Large intestine (tissue), 3 donors: ENCODE results near the gene RFTN1. TPM values are rescaled to one million over a fixed set of nuclear protein-coding genes. Genes with fewer than 3 reads are reported as not detected.
"Not testable (repeated sequence)": the region's sequence is repeated elsewhere in the genome, so short reads cannot be mapped to it uniquely, and the experiment has no call there.

Source experiments
- DNase-seq, 2 donors: peaks; one replicate each; pipeline versions ENCODE4 v3.0.0 to v3.0.0-alpha.2; 2013
- H3K27ac ChIP-seq: one replicate; pipeline ENCODE4 v1.5.1; 2013; ENCODE audit warnings: low read length
- H3K27me3 ChIP-seq: 2 replicates; pipeline ENCODE4 v1.6.1; 2013; ENCODE audit warnings: low read length; ENCODE audit not compliant: control insufficient read depth, insufficient read depth
- H3K36me3 ChIP-seq: 2 replicates; pipeline ENCODE4 v1.6.1; 2013; ENCODE audit warnings: low read length; ENCODE audit not compliant: control insufficient read depth, insufficient read depth
- H3K4me1 ChIP-seq: one replicate; pipeline ENCODE4 v1.6.1; 2013; ENCODE audit warnings: low read length; ENCODE audit not compliant: control insufficient read depth, insufficient read depth
- H3K4me3 ChIP-seq: one replicate; pipeline ENCODE4 v1.5.1; 2013; ENCODE audit warnings: low read length
- H3K9me3 ChIP-seq: one replicate; pipeline ENCODE4 v1.6.1; 2013; ENCODE audit warnings: mild to moderate bottlenecking, low read depth, low read length, moderate library complexity; ENCODE audit not compliant: control insufficient read depth
- WGBS: methylation state at CpG from one replicate; pipeline ENCODE4 v1.1.5; 2013; ENCODE audit warnings: low lambda C conversion rate; ENCODE audit not compliant: insufficient coverage; 5-methylcytosine and 5-hydroxymethylcytosine counted together
- polyA plus RNA-seq: library from polyadenylated mRNA; unstranded; fragments of 120-200 nt; gene quantifications from one replicate; pipeline ENCODE4 v1.2.1, GENCODE V29; 2013

RFTN1 gene
- polyA plus RNA-seq, 1 donor = 15.0 TPM

DNA sequence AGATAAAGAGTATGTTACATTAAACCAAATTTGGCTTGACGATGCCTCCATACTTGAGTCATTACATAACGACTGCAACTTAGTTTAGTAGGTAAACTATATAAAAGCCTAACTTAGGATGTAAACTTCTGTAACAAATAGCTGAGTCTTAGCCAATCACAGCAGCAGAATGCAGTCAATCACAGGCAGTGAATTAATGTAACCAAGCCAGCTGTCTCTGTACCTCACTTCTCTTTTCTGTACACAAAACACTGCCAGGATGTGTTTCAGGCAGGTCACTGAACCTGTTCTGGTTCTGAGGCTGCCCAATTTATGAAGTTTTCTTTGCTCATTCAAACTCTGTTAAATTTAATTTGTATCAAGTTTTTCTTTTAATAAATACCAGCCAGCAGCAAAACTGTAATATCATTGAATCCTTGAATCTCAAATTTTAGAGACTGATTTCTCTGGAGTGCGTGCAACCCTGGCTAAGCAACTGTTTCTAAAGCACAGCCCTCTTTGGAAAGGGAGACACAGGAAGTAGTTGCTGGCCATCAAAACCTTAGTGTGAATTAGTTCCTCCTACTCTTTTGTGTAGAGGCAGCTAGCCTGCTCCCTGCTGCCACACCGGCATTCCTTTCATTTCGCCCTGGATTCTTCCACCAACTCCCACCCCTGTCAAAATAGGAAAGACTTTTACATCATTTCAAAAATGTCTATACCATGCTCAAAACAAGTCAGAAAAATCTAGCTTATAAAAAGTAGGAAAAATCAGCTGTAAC, 15.2 kb downstream of the RFTN1 start:
- Histone ChIP-seq H3K4me1 (no peaks in the 10 kb centered on the region), H3K36me3 (no peaks in the 10 kb centered on the region), H3K9me3 (no peaks in the 10 kb centered on the region), H3K27me3 (peaks cover 2% of the 10 kb centered on the region), H3K4me3 (no peak overlapping the region), H3K27ac (no peak overlapping the region)
- 79% methylated on average over 2 of the region's 5 CpGs for WGBS
- no peak for DNase-seq

DNA sequence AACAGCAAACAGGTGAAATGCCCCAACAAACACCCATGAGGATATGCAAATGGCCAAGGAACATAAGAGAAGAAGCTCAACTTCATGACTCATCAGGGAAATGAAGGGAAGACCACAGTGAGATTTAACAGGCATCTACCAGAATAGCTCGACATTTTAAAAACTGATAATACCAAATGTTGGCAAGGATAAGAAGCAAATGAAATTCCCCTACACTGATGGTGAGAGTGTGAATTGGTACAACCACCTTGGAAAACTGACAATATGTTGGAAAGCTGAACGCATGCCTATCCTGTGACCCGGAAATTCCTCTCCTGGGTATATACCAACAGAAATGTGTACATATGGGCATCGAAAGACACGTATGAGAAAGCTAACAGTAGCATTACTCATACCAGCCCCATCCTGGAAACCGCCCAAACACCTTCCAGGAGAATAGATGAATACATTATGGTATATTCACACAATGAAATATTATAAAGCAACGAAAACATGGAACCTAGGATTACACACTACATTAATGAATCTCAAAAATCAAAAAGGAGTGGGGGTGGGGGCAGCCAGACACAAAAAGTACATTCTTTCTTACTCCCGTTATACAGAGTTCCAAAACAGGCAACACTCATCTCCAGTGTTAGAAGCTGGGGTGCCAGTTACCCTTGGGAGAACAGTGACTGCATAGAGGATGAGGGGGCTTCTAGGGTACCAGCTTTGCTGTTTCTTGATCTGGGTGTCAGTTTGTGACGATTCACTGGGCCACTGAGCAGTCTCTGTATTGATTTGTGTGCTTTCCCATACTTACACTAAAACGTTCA, 16.9 kb downstream of the RFTN1 start:
- H3K27me3 ChIP-seq = peaks cover 2% of the 10 kb centered on the region
- no peak overlapping the region for H3K27ac ChIP-seq
- 66% methylated on average over 2 of the region's 10 CpGs for whole genome bisulfite sequencing
- no peaks in the 10 kb centered on the region for H3K36me3 ChIP-seq
- no peaks in the 10 kb centered on the region for H3K9me3 ChIP-seq
- no peak overlapping the region for H3K4me3 ChIP-seq
- DNase-seq = no peak
- no peaks in the 10 kb centered on the region for H3K4me1 ChIP-seq

DNA sequence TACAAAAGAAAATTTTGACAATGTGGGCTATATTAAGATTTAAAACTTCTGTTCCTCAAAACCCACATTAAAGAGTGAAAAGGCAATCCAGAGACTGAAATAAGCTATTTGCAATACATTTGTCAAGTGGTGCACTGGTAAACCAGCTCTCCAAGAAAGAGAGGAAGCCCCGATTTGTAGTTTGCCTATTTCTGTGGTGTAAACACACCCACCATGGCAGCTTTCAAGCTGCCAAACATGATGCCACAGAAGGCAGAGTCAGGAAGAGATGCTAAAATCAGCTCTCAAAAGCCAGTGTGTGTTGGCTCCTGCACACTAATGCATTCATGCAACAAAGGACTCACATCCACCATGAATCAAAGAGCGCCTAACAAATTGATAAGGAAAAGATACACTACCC, 17.5 kb downstream of the RFTN1 start:
- Histone ChIP-seq H3K9me3 (no peaks in the 10 kb centered on the region), H3K4me3 (no peak overlapping the region), H3K4me1 (no peaks in the 10 kb centered on the region), H3K27ac (no peak overlapping the region), H3K36me3 (no peaks in the 10 kb centered on the region), H3K27me3 (peaks cover 2% of the 10 kb centered on the region)
- no peak for DNase-seq
- WGBS = 100% methylated on average over 1 of the region's 2 CpGs

DNA sequence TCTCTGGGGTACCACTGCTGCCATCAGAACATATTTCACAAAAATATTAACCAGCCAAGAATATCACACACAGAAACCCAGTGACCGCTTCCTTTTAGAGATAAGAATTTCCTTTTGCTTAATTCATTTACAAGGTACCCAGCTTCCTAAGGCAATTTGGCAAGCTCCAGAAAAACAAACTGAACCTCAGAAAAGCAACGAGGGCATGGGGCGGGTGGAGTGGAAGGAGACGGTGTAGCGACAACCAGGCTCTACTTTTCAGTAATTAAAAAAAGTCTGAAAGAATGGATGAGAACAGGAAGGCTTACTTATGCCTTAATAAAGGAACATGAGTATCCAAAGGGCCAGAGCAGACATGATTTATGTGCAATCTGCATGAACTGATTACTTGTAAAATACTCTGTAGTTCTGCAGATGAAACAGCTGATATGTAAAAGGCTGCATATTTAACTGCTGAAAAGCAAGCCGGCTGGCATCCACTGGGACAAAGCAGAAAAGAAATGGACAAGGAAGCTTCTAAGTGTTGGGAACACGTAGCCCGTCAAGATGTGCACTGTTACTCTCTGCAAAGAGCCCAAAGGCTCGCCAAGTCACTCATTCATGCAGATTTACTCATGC, 18.6 kb downstream of the RFTN1 start:
- Histone ChIP-seq H3K4me3 (no peak overlapping the region), H3K4me1 (no peaks in the 10 kb centered on the region), H3K36me3 (no peaks in the 10 kb centered on the region), H3K27me3 (peaks cover 2% of the 10 kb centered on the region), H3K27ac (no peak overlapping the region), H3K9me3 (no peaks in the 10 kb centered on the region)
- DNase-seq = no peak
- WGBS = 71% methylated on average over 5 of the region's 9 CpGs

DNA sequence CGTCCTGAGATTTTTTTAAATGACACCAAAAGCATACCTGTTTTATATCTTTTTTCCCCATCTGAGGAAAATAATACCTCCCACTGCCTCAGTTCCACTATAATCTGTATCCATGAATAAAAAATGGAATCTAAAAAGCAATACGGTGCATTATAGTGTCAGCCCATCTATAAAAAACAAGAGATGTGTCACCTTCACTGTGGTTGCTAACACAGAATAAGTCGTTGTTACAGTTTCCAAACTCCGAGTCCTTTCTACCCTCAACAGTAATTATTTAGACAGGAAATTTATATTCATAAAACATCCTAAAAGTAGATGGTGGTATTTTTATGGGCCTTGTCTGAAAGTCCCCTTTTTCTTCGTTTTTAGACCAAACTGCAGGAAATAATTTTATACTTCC, 19.4 kb downstream of the RFTN1 start:
- WGBS = no CpG with 5 or more reads among the region's 5 CpGs

DNA sequence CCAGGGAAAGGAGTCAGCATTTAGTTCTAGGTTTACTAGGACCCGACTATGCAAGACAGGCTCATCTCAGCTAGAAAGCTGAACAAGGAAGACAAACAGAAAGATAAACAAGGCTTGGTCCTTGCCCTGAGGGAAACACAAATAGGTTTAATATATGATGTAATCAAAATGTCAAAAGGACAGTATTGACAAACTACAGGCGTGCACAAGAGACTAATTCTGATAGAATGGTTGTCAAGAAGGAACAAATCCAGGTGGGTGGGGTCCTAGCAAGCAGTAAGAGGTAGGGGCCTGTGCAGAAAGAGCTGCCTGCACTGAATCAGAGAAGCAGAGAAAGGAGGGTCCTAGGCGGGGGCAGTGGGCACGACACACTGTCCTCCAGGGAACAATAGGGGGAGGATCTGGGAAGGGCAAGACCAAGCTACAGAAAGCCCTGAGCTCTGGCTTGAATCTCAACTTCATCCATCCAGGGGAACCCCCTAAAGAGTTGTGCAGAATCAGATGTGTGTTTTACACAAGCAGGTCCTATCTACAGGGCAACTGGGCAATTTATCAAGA, 23.4 kb downstream of the RFTN1 start:
- H3K4me1 ChIP-seq = no peaks in the 10 kb centered on the region
- no CpG with 5 or more reads among the region's 4 CpGs for WGBS

More for the DNA sequence above, 19.4 kb downstream of the RFTN1 start:
- Histone ChIP-seq H3K27me3 (peaks cover 2% of the 10 kb centered on the region), H3K4me1 (no peaks in the 10 kb centered on the region), H3K27ac (no peak overlapping the region), H3K4me3 (no peak overlapping the region), H3K9me3 (no peaks in the 10 kb centered on the region), H3K36me3 (no peaks in the 10 kb centered on the region)
- DNase-seq = no peak

DNA sequence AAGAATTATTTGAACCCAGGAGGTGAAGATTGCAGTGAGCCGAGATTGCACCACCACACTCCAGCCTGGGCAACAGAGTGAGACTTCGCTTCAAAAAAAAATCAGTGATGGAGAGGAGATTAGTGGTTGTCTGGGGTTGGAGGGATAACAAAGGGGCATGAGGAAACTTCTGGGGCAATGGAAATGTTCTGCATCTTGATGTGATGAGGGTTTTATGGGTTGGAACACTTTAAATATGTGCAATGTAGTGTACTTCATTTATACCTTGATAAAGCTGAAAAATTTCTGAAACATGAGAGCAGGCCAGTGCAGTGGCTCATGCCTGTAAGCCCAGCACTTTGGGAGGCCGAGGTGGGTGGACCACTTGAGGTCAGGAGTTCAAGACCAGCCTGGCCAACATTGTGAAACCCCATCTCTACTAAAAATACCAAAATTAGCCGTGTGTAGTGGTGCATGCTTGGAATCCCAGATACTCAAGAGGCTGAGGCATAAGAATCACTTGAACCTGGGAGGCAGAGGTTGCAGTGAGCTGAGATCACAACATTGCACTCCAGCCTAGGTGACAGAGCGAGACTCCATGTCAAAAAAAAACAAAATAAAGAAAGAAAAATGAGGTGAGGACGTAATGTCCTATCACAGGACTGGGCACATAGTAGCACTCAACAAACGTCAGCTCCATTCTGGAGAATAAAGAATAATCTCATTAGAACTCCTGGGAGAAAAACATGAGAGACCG, 24.0 kb downstream of the RFTN1 start:
- not testable (repeated sequence) for H3K36me3 ChIP-seq, H3K4me1 ChIP-seq, H3K27me3 ChIP-seq, H3K4me3 ChIP-seq, DNase-seq, H3K9me3 ChIP-seq, H3K27ac ChIP-seq
- 100% methylated on average over 4 of the region's 8 CpGs for WGBS

More for the DNA sequence above, 23.4 kb downstream of the RFTN1 start:
- Histone ChIP-seq H3K27me3 (no peaks in the 10 kb centered on the region), H3K4me3 (no peak overlapping the region), H3K9me3 (no peaks in the 10 kb centered on the region), H3K36me3 (no peaks in the 10 kb centered on the region), H3K27ac (no peak overlapping the region)
- DNase-seq = no peak

DNA sequence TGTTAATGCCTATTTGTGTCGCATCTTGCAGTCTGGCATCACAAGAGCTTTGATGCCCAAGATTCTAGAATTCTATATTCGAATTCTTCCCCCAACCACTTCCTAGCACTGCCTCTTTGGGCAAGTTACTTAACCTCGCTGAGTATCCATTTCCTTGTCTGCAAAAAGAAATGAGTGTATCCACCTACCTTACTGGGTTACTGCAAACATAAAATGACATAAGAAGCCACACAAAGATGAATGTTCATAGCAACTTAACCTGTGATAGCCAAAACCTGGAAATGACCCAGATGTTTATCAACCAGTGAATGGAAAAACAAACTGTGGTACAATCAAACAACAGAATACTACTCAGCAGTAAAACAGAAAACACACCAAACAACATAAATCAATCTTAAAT, 24.9 kb downstream of the RFTN1 start:
- Histone ChIP-seq H3K4me3 (no peak overlapping the region), H3K27ac (no peak overlapping the region), H3K9me3 (no peaks in the 10 kb centered on the region), H3K36me3 (no peaks in the 10 kb centered on the region), H3K4me1 (no peaks in the 10 kb centered on the region), H3K27me3 (no peaks in the 10 kb centered on the region)
- DNase-seq = no peak
- WGBS = 86% methylated on average over 2 of the region's 3 CpGs

DNA sequence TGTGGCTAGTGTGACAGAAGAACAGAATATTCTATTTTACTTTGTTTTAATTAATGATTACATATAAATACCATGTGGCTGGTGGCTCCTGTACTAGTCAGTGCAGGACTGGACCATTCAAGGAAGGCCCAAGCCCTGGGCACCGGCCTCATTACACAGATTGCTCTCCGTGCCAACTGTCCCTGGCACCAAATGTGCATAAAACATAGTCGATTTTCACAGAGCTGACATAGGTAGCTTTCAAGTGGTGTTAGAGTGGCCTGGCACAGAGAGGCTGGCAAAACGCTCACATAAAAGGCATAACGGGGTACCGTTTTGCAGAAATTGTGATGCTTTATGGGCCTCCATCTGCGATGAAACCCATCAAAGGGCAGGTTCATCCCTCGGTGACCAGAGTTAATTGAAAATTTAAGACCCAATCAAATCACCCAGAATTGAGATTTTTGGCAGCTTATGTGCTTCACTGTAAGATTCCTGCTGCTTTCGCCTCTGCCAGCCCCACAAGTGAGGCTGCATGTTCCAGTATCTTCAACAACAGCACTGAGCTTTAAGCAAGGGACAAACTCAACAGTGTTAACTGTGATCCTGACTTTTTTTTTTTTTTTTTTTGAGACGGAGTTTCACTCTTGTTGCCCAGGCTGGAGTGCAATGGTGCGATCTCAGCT, 25.9 kb downstream of the RFTN1 start:
- no CpG with 5 or more reads among the region's 11 CpGs for WGBS

More for the DNA sequence above, 25.9 kb downstream of the RFTN1 start:
- no peak overlapping the region for H3K27ac ChIP-seq
- H3K4me3 ChIP-seq = no peak overlapping the region
- H3K4me1 ChIP-seq = no peaks in the 10 kb centered on the region
- no peaks in the 10 kb centered on the region for H3K27me3 ChIP-seq
- no peak for DNase-seq
- no peaks in the 10 kb centered on the region for H3K36me3 ChIP-seq
- no peaks in the 10 kb centered on the region for H3K9me3 ChIP-seq
